Fibroblast of lung (primary cell): ENCODE measurements around the gene SYNM.

Experiments
- EZH2 ChIP-seq: IDR thresholded peaks from 2 replicates; pipeline ENCODE4 v1.5.1; 2012; ENCODE audit warnings: low read length, control low read depth, mild to moderate bottlenecking; ENCODE audit errors: missing control alignments
- TF ChIP-seq, protein P1 (sequence below), 2 donors: IDR thresholded peaks in 1 of 2; conservative IDR thresholded peaks in 1 of 2; 1 replicate in 1 of 2; 2 replicates in 1 of 2; pipeline ENCODE4 v1.5.1; 2011 to 2012; ENCODE audit warnings: low read length in 2 of 2, control low read depth in 1 of 2, inconsistent platforms in 1 of 2, low read depth in 1 of 2, mild to moderate bottlenecking in 1 of 2

GRCh38 chr15:99168601-99169580 lies 64.0 kb downstream of the SYNM start:
- TF ChIP-seq, protein P1, sequence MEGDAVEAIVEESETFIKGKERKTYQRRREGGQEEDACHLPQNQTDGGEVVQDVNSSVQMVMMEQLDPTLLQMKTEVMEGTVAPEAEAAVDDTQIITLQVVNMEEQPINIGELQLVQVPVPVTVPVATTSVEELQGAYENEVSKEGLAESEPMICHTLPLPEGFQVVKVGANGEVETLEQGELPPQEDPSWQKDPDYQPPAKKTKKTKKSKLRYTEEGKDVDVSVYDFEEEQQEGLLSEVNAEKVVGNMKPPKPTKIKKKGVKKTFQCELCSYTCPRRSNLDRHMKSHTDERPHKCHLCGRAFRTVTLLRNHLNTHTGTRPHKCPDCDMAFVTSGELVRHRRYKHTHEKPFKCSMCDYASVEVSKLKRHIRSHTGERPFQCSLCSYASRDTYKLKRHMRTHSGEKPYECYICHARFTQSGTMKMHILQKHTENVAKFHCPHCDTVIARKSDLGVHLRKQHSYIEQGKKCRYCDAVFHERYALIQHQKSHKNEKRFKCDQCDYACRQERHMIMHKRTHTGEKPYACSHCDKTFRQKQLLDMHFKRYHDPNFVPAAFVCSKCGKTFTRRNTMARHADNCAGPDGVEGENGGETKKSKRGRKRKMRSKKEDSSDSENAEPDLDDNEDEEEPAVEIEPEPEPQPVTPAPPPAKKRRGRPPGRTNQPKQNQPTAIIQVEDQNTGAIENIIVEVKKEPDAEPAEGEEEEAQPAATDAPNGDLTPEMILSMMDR (conservative IDR thresholded peaks at IDR 0.05 in 1 of 2, IDR thresholded peaks at IDR 0.05 in 1 of 2; ENCODE audit: low read depth in 1 of 2, low read length in 2 of 2) = no peak
- no peak for TF ChIP-seq EZH2
